GM21717 (cell line): Measurements from ENCODE around the gene TIAM2.

Experiments
- ATAC-seq: cut with Tn5 transposase; IDR thresholded peaks from one replicate; pipeline ENCODE4 v1.9.1; 2021; ENCODE audit warnings: mild to moderate bottlenecking, moderate library complexity; ENCODE audit not compliant: unreplicated experiment

TIAM2 gene

DNA sequence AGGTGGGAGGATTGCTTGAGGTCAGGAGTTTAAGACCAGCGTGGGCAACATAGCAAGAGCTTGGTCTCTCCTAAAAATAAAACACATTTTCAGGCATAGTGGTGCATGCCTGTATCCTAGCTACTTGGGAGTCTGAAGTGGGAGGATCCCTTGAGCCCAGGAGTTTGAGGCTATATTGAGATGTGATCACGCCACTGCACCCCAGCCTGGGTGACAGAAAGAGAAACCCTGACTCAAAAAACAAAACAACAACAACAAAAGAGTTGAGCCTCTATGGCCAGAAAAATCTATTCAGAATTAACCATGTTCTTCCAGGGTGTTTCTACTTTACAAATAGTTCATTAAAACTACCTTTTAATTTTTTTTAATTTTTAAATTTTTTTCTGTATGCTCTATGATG, 60.6 kb downstream of the TIAM2 start:
- ATAC-seq, result no peak

DNA sequence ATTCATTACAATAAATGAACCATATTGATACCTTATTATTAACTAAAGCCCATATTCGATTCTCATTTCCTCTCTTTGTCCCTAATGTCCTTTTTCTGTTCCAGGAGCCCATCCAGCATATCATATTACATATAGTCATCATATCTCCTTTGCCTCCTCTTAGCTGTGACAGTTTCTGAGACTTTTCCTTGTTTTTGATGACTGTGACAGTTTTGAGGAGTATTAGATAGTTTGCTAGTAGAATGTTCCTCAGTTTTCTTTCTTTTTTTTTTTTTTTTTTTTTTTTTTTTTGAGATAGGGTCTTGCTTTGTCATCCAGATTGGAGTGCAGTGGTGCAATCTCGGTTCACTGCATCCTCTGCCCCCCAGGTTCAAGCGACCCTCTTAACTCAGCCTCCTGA, 61.6 kb downstream of the TIAM2 start:
- ATAC-seq, result no peak

DNA sequence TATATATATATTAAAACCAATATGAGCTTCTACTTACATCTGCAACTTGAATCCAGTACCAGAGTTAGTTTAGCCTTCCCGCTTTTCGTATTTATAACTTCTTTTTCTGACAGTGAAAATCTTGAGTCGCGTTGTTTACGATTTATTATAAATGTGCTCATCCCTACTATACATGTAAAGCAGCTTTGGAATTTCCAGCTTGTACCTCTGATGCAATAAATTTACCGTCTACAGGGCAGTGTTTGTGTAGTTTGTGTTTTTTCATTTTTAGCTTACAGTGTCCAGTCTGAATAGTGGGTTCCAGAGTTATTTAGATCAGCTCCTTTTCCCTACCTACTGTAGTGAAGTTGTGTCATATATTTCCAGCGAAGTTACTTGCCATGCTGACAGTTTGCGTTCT, 66.3 kb downstream of the TIAM2 start:
- no peak for ATAC-seq

DNA sequence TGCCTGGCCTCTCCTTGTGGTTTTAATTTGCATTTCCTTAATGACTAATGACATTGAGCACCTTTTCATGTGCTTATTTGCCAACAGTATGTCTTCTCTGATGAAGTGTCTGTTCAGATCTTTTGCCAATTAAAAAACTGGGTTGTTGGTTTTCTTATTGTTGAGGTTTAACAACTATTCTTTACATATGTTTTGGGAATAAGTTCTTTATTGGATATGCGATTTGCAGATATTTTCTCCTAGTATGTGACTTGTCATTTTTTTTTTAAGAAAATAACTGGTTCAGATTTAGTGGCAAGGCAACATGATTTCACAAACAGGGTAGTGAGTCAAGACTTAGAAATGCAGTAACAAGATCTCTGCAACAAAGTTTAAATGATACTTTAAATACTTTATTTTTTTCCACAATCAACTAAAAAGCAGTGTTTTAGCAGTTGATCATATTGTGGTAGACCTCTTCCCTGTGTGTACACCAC, 67.8 kb downstream of the TIAM2 start:
- ATAC-seq, result no peak

DNA sequence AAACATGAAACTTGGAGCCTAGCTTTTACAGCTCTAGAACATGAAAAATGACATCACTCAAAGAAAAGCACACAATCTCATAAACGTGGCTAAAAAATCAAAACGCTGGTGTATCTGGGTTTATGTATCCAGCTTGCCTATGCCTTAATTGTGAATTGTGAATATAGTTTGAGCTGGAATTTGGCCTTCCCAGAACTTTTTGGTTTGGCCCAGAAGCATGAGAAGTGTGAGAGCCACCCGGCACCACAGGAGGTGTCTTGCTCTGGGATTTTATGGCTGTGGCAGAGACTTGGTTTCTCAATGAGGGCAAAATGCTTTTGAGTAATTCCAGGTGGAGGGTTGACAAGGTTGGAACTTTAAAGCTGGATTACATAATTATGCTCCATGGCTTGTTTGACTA, 69.2 kb downstream of the TIAM2 start:
- ATAC-seq, result no peak

DNA sequence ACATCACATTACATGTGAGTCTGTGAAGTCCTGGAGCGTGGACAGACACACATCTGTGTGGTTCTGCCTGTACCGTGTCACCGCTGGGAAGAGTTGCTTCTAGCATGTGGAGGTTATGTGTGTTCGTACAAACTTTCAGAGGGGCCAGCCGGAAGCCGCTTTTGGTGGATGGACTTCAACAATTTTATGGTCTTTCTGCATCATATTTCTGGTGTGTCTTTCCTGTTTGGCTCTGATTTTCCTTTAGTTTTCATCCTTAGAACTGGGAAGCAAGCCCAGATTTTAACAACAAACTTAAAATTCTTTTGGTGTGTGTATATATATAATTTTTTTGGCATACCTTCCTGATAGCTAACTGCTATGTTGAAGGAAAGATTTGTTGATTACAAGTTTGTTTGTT, 71.2 kb downstream of the TIAM2 start:
- ATAC-seq, result no peak

DNA sequence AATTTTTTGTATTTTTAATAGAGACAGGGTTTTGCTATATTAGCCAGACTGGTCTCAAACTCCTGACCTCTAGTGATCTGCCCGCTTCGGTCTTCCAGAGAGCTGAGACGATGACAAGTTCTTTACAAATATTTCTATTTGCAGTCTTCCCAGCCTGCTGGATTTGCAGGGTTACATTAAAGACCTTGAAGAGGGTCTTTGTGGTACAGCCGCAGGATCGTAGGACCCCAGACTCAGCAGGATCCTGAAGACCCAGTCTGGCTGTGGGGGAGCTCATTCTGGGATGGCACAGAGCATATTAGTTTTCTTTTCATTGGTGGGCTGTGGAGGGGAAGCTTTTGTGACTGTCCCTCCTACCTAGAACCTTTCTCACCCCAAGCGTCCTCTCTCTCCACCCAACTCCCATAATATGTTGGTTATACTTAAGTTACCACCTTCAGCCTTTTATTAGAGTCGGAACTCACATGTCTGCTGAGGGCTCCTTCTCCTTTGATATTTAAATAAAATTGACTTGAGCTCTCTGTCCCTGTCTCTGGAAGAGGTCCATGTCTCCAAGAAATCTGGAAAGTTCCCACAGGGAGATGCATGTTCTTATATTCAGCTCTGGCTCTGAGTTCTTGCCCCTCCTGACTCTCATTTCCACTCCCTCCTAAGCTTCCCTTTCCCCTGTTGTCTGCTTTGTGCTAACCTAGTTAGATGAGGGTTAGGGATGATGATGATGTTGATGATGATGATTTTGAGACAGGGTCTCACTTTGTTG, 72.0 kb downstream of the TIAM2 start:
- no peak for ATAC-seq

DNA sequence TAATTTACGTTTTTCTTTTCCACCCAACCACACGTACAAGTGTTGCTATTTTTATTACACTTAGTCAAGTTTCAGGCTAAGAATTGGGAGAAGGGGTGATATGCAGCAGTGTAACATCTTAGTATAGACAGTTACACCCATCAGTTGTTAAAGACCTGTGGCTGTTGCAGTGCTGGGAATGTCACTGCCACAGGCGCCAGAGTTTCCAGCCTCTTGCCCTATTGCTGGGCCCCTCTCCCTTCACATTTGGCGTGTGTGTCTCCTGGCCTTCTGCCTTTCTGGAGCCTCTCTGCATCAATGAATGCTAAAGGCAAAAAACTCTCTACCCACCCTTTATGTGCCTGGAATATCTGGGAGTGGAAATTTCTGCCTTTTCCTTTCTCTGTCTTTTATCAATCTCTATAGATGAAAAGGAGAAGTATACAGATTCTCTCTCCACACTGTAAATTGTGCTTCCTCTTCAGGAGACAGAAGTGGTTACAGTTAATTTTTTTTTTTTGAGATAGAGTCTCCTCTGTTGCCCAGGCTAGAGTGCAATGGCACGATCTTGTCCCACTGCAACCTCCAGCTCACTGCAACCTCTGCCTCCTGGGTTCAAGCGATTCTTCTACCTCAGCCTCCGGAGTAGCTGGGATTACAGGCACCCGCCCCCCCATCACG, 73.0 kb downstream of the TIAM2 start:
- ATAC-seq, result no peak

DNA sequence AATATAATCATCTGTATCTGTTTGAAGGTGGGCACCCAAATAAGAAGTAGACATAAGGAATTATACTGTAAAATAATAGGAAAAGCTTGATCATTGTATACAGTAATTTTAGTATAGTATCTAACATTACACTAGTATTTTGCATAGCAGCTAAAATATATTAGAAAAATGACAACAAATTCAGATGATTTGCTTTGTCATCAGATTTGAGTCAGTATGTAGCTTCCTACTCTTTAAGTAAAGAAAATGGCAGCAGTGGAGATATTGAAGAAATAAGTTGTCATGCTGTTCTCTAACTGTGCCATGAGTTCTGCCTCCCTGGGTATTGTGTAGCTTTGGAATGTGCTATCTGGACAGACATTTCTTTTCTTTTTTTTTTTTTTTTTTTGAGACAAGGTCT, 74.4 kb downstream of the TIAM2 start:
- no peak for ATAC-seq

DNA sequence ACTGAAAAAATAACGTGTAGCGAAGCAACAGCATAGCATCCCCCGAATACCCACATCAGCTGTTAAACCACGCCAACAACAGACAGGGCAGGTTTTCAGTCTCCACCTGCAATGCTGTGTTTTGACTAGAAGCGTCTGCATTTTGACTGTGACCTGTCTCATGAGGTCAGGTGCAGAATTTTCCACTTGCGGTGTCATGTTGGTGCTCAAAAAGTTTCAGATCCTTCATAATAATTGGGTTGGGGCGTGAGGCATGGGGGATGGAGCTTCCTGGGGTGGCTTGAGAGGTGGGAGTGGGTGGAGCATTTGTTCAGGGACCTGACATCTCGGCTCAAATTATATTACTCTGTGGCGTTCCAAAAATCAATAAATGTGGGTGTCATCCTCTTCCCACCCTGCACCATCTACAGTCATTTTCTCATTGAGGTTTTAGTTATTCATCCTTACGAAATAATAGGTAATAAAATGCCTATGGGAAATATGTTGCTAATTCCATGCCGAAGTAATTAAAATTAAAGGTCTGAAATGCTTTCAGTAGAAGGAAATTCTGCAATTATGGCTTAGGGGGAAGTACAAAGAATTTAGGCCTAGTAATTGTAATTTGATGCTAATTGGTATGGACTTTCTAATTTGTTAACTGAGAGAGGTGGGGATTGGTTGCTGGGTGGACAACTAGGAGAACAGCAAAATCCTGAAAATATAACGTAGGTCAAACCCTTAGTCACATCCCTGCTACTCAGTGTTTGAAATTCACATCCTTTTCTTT, 81.0 kb downstream of the TIAM2 start:
- ATAC-seq, result no peak

DNA sequence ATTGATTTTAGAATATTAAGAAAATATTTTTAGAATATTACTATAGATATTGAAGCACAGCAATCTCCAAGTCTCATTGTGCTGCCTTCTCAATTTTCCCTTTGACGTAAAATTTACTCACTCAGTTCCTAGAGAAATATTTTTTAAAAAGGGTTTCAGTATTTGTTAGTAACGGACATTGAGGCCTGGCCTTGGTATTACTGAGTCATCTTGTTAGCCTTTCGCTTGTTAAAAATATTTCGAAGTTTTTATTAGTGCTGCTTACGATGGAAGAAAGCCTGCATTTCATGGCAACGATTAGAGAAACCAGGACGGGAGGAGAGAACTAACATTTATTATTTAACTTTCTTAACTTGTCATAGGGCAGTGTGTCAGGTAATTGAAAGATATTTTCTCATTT, 82.2 kb downstream of the TIAM2 start:
- ATAC-seq, result no peak

DNA sequence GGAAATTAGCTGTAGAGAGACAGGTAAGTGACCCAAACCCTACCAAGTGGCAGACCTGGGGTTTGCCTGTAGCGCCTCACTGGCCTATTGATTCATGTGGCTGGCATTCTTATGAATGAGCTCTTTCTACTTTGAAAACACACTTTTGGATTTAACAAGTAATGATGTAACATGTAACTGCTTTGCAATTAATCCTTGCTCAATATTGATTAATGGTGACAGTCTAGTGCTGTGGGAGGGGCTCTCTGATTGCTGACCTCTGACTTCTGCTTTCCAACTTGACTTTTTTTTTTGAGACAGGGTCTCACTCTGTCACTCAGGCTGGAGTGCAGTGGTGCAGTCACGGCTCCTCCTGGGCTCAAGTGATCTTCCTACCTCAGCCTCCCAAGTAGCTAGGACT, 82.7 kb downstream of the TIAM2 start:
- ATAC-seq, result no peak

DNA sequence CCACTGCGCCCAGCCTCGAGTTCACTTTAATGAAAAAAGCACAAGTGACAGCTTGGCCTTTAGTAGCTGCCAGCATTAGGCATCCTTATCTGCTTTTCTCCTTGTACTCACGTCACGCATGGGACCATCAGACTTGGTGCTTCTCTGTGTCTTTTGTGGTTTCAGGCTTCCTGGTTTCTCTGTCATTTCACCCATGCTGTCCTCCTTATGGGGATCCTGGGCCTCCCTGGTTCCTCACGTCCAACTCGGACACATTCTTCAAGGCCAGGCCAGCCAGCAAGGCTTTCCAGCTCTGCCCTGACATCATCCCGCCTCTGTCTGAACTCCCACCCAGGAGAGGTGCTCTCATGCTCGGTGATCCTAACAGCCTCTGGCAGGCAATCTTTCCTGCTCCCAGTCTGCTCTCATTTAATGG, 83.2 kb downstream of the TIAM2 start:
- no peak for ATAC-seq

DNA sequence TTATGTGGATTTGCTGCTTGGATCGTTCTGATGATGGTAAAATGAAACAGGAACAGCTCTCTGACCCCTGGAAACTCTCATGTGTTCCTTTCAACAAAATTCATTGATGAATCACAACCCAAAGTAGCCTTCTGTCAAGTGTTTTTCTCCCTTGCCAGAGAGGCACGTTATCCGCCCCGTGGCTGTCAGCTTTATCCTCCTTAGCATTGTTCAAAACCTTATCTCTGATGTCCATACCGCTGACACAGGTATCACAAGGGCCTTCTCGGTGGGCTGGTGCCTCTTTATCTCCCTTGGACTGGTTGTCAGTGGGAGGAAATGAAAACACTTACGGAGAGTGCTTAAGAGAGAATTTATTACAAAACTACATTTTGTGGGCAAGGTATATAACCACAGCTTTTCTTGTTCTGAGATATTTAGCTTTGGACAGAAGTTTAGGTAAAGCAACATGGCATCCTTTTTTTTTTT, 84.9 kb downstream of the TIAM2 start:
- peak; percentile 51 for ATAC-seq

DNA sequence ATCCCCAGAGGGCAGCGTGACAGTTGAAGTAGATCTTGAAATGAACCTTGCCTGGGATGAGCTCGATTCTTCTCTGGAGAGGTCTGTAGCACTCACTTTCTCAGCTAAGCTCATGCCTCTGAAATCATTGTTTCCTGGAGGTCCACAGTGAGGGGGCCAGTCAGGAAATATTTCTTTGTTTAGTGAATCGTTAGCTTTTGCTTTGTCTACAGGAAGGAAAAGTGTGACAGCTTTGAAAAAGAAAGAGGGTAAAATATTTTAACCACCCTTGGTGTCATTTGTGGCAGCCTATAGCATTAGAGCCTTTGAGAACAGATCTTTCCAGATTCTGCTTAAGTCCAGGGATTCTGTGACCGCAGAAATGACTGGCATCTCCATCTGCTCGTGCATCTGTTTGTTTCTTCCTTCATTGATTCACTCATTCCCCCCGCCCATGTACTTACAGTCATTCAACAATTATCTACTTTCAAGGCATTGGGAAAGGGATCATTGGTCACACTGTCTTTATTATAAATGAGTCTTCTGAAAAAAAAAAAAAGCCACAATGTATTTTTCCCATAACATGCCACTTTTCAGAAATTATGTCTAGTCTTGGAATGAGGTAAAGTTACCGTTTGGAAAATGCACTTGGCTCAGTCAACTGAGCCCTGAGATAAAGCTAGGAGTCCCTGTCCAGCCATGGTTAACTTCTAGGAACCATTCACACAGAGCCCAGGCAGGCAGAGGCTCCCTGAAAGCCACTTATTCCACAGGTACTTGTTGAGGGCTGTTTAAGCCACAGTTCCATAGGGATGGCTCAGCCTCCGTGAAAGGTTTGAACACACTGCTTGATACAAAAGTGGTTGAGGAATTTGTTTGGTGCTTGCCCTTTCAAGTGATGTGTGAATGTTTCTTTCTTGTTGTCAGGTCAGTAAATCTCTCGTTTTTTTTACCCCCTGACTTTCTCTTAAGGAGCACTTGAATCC, 86.0 kb downstream of the TIAM2 start:
- ATAC-seq, result no peak

DNA sequence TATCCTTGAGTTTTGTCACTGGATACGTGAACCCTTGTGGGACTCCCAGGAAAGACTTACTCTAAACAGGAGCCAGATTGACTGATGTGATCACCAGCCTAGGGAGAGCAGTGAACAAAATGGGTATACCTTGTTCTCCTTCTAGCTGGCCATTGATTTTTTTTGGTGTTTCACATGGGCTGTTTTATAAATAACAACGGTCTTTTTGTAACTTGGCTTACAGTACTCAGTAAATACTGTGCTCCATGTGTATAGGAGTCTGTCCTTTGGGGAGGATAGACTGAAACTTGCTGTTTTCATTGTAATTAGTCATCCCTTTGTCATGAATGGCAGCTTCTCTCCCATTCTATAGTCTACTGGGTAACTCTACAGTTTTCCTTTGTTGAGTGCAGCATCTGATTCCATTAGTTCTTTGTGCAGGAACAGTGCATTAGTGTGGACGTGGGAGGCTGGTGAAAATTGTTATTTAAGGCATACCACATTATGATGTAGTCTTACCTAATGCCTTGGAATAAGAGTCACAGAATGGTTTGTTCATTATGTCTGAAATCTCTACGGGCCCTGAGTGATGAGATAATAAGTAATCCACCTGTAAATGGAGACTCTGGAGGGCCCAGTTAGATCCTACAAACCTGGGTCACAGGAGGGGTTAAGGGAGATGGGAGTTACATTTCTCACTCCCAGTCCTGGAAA, 89.5 kb downstream of the TIAM2 start:
- ATAC-seq, result no peak

DNA sequence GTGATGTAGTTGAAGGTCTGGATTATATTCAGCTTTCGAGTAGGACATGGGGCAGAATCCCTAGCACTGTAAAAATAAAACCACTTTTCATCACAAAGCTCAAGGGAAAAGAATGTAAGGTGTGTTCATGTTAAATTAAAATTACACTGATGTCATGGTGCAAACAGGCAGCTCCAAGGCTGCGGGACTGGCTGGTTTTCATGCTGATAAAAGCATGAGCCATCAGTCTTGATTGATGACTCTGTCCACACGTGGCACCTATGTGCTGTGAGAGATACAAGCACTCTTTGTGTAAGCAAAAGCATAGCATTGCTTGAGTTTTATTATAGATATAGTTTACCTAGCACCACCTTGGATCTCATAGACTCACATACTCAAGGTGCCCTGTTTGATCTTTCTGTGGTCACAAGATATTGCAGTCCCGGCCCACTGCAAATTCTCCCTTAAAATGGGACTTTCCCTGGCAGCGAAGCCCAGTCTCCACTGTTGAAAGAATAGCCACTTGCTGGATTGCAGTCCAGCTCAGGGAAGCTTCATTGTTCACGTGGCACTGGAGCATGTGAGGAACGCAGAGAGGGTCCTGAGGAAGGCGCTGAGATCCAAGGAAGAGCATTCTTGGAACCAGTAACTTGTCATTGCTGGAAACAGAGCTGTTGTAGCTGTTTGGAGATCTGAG, 90.6 kb downstream of the TIAM2 start:
- no peak for ATAC-seq

DNA sequence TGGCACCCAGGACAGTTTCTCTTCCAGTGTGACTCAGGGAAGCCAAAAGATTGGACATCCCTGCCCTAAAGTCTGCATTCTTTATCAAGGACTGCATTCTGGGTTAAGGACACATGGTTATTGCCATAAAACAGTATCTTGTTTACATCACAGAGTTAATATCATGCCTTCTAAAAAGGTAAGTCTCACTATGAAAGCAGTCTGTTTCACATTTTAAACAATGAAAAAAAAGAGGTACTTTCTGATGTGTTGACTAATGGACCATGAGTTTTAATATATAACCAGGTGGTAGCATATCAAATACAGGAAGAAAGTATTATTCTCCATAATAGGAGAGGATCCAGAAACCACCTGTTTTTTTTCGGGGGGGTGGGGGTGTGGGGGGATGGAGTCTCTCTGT, 93.7 kb downstream of the TIAM2 start:
- ATAC-seq, result no peak

DNA sequence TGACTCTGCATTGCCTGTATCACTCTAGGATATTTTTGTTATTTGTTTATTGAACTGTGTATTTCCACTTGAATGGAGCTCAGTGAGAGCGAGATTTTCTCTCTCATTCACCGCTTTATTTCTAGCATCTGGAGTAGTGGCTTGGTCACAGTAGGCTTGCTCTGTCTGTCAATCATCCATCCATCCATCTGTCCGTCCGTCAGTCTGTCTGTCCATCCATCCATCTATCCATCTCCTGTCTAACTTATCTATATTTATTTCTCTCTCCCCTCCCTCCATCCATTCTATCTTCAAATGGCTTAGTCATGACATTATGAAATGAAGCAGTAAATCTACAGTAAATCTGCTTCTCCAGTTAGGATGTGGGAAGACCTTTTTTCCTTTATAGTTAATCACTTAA, 94.6 kb downstream of the TIAM2 start:
- no peak for ATAC-seq
